ENCODE measurements around the gene ENTHD1. TPM values are rescaled to one million over a fixed set of nuclear protein-coding genes. Genes with fewer than 3 reads are reported as not detected.

The ENTHD1 gene
- total RNA-seq, 1 donor = not detected

DNA sequence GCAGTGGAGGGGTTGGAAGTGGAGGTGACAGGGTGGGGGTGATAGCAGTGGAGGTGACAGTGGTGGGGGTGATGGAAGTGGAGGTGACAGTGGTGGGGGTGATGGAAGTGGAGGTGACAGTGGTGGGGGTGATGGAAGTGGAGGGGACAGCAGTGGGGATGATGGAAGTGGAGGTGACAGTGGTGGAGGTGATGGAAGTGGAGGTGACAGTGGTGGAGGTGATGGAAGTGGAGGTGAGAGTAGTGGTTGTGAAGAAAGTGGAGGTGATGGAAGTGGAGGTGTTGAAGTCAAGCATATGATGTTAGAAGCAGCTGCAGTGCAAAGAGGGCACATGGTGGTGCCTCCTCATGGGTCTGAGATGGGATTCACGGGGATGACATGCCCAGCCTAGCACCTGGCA lies 181.5 kb downstream of the ENTHD1 start:
- H3K36me3 ChIP-seq (ENCODE audit: insufficient read depth, low read length) = no peaks in the 10 kb centered on the region
- H3K27me3 ChIP-seq (ENCODE audit: insufficient read depth, low read length) = peaks cover 21% of the 10 kb centered on the region
- no peak overlapping the region for H3K4me2 ChIP-seq (ENCODE audit: insufficient read depth, low read length)
- no peaks in the 10 kb centered on the region for H3K9me3 ChIP-seq (ENCODE audit: low read depth, low read length)
- no peaks in the 10 kb centered on the region for H4K20me1 ChIP-seq (ENCODE audit: insufficient read depth, low read length)
- TF ChIP-seq, protein P1, sequence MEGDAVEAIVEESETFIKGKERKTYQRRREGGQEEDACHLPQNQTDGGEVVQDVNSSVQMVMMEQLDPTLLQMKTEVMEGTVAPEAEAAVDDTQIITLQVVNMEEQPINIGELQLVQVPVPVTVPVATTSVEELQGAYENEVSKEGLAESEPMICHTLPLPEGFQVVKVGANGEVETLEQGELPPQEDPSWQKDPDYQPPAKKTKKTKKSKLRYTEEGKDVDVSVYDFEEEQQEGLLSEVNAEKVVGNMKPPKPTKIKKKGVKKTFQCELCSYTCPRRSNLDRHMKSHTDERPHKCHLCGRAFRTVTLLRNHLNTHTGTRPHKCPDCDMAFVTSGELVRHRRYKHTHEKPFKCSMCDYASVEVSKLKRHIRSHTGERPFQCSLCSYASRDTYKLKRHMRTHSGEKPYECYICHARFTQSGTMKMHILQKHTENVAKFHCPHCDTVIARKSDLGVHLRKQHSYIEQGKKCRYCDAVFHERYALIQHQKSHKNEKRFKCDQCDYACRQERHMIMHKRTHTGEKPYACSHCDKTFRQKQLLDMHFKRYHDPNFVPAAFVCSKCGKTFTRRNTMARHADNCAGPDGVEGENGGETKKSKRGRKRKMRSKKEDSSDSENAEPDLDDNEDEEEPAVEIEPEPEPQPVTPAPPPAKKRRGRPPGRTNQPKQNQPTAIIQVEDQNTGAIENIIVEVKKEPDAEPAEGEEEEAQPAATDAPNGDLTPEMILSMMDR (IDR thresholded peaks at IDR 0.05; ENCODE audit: extremely low read depth, low read depth, low read length) = no peak
- H3K4me3 ChIP-seq (ENCODE audit: insufficient read depth, low read length) = no peak overlapping the region
- H2AFZ ChIP-seq (ENCODE audit: low read length) = no peak overlapping the region
- no peaks in the 10 kb centered on the region for H3K4me1 ChIP-seq (ENCODE audit: insufficient read depth, low read length)
- H3K27ac ChIP-seq (ENCODE audit: low read depth, low read length) = no peak overlapping the region
- no peak for DNase-seq (ENCODE audit: insufficient read length, low spot score, missing footprints)
- no peaks in the 10 kb centered on the region for H3K79me2 ChIP-seq (ENCODE audit: insufficient read depth, low read length)

DNA sequence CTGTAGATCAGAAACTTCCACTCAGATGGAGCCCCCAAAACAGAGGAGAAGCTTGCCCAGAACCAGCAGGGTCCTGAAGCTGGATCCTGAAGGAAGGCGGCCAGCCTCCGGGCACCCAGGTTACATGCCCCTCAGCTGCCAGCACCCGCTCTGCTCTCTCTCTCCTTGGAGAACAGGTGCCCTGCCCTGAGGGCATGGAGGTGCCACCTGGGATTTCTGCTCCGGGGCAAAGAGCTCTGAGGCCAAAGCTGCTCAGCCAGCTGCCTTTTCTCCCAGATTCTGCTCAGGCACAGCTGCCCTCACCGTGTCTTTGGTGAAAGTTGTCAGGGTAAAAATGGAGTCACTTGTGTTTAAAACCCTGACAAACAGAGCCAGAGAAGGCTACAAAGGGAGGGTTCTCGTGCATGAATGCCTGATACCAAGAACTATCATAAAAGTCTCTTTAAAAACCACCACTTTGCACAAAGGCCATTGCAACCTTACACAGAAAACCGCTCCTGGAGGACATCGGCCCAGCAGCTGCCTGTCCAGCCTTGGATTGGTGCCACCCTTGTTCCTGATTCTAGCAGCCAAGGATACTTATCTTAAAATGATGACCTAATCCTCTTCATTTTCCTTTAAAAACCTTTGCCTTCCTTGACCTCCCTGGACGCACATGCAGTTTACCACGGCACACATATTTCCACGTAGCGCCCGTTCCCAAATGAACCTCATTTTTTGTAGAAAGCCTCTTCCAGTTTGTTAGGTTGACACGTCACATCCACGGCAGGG lies 183.0 kb downstream of the ENTHD1 start:
- TF ChIP-seq, protein P1 (IDR thresholded peaks at IDR 0.05; ENCODE audit: extremely low read depth, low read depth, low read length) = no peak
- Histone ChIP-seq H3K4me1 (ENCODE audit: insufficient read depth, low read length) (no peaks in the 10 kb centered on the region), H3K9me3 (ENCODE audit: low read depth, low read length) (no peaks in the 10 kb centered on the region), H3K4me2 (ENCODE audit: insufficient read depth, low read length) (no peak overlapping the region), H3K27me3 (ENCODE audit: insufficient read depth, low read length) (peaks cover 20% of the 10 kb centered on the region), H2AFZ (ENCODE audit: low read length) (no peak overlapping the region), H3K79me2 (ENCODE audit: insufficient read depth, low read length) (no peaks in the 10 kb centered on the region), H4K20me1 (ENCODE audit: insufficient read depth, low read length) (no peaks in the 10 kb centered on the region), H3K36me3 (ENCODE audit: insufficient read depth, low read length) (no peaks in the 10 kb centered on the region), H3K27ac (ENCODE audit: low read depth, low read length) (no peak overlapping the region), H3K4me3 (ENCODE audit: insufficient read depth, low read length) (no peak overlapping the region)
- DNase-seq (ENCODE audit: insufficient read length, low spot score, missing footprints) = no peak

DNA sequence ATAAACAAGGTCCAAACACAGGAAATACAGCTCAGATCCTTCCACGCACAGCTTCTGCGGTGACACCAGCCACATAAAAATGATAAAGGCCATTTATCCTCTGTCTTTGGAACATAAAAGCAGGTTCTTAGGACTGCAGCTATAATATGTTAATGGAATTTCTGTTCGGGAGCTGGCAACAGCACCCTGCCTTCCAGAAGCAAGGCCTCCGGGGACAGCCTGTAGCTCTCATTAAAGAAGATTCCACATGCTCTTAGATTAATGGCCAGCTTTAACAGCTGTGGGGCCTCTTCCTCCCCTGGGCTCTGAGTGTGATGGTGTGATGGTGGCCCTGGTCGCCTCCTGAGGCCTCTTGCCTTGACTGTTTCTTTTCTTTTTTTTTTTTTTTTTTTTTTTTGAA lies 185.7 kb downstream of the ENTHD1 start:
- Histone ChIP-seq H3K27me3 (ENCODE audit: insufficient read depth, low read length) (peaks cover 20% of the 10 kb centered on the region), H2AFZ (ENCODE audit: low read length) (no peak overlapping the region), H3K9me3 (ENCODE audit: low read depth, low read length) (no peaks in the 10 kb centered on the region), H3K27ac (ENCODE audit: low read depth, low read length) (no peak overlapping the region), H3K4me2 (ENCODE audit: insufficient read depth, low read length) (no peak overlapping the region), H3K4me3 (ENCODE audit: insufficient read depth, low read length) (no peak overlapping the region), H3K79me2 (ENCODE audit: insufficient read depth, low read length) (no peaks in the 10 kb centered on the region), H4K20me1 (ENCODE audit: insufficient read depth, low read length) (no peaks in the 10 kb centered on the region), H3K36me3 (ENCODE audit: insufficient read depth, low read length) (no peaks in the 10 kb centered on the region), H3K4me1 (ENCODE audit: insufficient read depth, low read length) (no peaks in the 10 kb centered on the region)
- TF ChIP-seq, protein P1 (IDR thresholded peaks at IDR 0.05; ENCODE audit: extremely low read depth, low read depth, low read length) = no peak
- no peak for DNase-seq (ENCODE audit: insufficient read length, low spot score, missing footprints)

DNA sequence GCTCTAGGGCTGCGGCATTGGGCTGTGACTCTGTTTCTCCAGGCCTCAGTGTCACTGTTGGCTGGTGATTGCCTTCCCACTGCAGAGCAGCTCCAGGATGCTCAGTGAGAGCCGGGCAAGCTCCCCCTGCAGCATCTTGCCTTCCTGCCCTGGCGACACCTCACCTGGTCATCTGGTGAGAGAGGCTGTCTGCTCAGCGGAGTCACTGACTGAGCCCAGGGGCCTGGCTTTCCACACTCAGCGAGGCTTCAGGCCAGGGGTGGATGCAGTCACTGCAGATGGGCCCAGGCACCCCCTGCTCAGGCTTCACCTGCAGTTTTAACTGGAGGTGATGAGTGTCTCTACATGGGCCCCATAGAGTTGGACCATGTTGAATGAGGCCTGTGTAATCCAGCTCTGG lies 186.2 kb downstream of the ENTHD1 start:
- Histone ChIP-seq H2AFZ (ENCODE audit: low read length) (no peak overlapping the region), H3K79me2 (ENCODE audit: insufficient read depth, low read length) (no peaks in the 10 kb centered on the region), H3K27ac (ENCODE audit: low read depth, low read length) (no peak overlapping the region), H4K20me1 (ENCODE audit: insufficient read depth, low read length) (no peaks in the 10 kb centered on the region), H3K4me3 (ENCODE audit: insufficient read depth, low read length) (no peak overlapping the region), H3K9me3 (ENCODE audit: low read depth, low read length) (no peaks in the 10 kb centered on the region), H3K36me3 (ENCODE audit: insufficient read depth, low read length) (no peaks in the 10 kb centered on the region), H3K4me1 (ENCODE audit: insufficient read depth, low read length) (no peaks in the 10 kb centered on the region), H3K4me2 (ENCODE audit: insufficient read depth, low read length) (no peak overlapping the region), H3K27me3 (ENCODE audit: insufficient read depth, low read length) (peaks cover 20% of the 10 kb centered on the region)
- TF ChIP-seq, protein P1 (IDR thresholded peaks at IDR 0.05; ENCODE audit: extremely low read depth, low read depth, low read length) = no peak
- DNase-seq (ENCODE audit: insufficient read length, low spot score, missing footprints) = no peak
